ENCODE results near the gene MKNK2. TPM values are rescaled to one million over a fixed set of nuclear protein-coding genes. Genes with fewer than 3 reads are reported as not detected.

The MKNK2 gene
- total RNA-seq, 1 experiment from 2014 or later, result 240 TPM

DNA sequence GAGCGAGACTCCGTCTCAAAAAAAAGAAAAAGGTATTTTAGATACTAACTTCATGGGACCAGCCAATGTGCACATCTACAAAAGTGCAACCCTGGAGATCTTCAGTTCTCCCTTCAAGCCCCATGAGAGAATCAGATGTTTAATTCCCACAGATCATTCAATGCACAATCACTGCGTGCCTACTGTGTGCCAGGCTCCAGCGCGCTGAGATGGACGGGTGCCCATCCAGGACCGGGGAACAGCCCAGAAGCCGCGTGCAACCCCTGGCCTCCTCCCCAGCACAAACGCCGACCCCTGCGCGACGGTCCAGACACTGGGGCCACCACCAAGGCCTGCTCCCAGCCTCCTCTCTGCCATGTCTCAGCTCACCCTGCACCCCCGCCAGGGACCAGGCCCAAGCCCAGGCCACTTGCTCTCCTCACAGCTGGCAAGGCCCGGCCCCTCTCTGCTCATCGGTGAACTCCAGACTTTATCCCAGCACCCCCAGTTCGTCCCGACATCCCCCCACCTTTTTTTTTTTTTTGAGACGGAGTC lies 40.8 kb downstream of the MKNK2 start:
- Histone ChIP-seq H3K4me1 (ENCODE audit: control insufficient read depth, insufficient read depth, low read length) (no peaks in the 10 kb centered on the region), H3K4me3 (ENCODE audit: low read depth in 2 of 2, low read length in 2 of 2) (no peak overlapping the region), H3K36me3 (ENCODE audit: control insufficient read depth, insufficient read depth, low read length) (peaks cover 3% of the 10 kb centered on the region; the same call in 1 of the 2 replicates), H3K27me3 (ENCODE audit: control insufficient read depth, insufficient read depth, low read length) (no peaks in the 10 kb centered on the region), H3K27ac (ENCODE audit: low read length) (no peak overlapping the region), H3K9me3 (ENCODE audit: control insufficient read depth, insufficient read depth, low read depth, low read length) (no peaks in the 10 kb centered on the region)
- ChIA-PET POLR2A (no interaction called here), CTCF (interaction anchor here (0.8 kb wide), 1 partner anchor 81 kb away, joined by 12 read pairs; no protein-coding TSS in a partner anchor)
- TF ChIP-seq, protein P1, sequence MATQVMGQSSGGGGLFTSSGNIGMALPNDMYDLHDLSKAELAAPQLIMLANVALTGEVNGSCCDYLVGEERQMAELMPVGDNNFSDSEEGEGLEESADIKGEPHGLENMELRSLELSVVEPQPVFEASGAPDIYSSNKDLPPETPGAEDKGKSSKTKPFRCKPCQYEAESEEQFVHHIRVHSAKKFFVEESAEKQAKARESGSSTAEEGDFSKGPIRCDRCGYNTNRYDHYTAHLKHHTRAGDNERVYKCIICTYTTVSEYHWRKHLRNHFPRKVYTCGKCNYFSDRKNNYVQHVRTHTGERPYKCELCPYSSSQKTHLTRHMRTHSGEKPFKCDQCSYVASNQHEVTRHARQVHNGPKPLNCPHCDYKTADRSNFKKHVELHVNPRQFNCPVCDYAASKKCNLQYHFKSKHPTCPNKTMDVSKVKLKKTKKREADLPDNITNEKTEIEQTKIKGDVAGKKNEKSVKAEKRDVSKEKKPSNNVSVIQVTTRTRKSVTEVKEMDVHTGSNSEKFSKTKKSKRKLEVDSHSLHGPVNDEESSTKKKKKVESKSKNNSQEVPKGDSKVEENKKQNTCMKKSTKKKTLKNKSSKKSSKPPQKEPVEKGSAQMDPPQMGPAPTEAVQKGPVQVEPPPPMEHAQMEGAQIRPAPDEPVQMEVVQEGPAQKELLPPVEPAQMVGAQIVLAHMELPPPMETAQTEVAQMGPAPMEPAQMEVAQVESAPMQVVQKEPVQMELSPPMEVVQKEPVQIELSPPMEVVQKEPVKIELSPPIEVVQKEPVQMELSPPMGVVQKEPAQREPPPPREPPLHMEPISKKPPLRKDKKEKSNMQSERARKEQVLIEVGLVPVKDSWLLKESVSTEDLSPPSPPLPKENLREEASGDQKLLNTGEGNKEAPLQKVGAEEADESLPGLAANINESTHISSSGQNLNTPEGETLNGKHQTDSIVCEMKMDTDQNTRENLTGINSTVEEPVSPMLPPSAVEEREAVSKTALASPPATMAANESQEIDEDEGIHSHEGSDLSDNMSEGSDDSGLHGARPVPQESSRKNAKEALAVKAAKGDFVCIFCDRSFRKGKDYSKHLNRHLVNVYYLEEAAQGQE (IDR thresholded peaks at IDR 0.05; ENCODE audit: insufficient read depth in 1 of 2, low read depth in 2 of 2, low read length in 1 of 2), result no peak
- TF ChIP-seq TCF7L2 (IDR thresholded peaks at IDR 0.05; ENCODE audit: low read depth, low read length) (no peak), POLR2AphosphoS5 (IDR thresholded peaks at IDR 0.05; ENCODE audit: low read depth, low read length) (no peak), SIN3A (IDR thresholded peaks at IDR 0.05; ENCODE audit: borderline replicate concordance, insufficient read depth, low read depth, low read length) (no peak)
- TF ChIP-seq, protein P2, sequence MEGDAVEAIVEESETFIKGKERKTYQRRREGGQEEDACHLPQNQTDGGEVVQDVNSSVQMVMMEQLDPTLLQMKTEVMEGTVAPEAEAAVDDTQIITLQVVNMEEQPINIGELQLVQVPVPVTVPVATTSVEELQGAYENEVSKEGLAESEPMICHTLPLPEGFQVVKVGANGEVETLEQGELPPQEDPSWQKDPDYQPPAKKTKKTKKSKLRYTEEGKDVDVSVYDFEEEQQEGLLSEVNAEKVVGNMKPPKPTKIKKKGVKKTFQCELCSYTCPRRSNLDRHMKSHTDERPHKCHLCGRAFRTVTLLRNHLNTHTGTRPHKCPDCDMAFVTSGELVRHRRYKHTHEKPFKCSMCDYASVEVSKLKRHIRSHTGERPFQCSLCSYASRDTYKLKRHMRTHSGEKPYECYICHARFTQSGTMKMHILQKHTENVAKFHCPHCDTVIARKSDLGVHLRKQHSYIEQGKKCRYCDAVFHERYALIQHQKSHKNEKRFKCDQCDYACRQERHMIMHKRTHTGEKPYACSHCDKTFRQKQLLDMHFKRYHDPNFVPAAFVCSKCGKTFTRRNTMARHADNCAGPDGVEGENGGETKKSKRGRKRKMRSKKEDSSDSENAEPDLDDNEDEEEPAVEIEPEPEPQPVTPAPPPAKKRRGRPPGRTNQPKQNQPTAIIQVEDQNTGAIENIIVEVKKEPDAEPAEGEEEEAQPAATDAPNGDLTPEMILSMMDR (IDR thresholded peaks at IDR 0.05), result no peak
- ATAC-seq, result no peak
- in situ Hi-C loops (cut with HindIII; ENCODE audit: low pct_unique_long_range_greater_than_20kb, low sequenced_read_pairs) (no loop called here), intact Hi-C loops (cut with micrococcal nuclease; ENCODE audit: unreplicated experiment) (no loop called here)
- no peak for DNase-seq (ENCODE audit: low read depth, low spot score)
- BruUV-seq (replicated peaks), result no TSS peak

DNA sequence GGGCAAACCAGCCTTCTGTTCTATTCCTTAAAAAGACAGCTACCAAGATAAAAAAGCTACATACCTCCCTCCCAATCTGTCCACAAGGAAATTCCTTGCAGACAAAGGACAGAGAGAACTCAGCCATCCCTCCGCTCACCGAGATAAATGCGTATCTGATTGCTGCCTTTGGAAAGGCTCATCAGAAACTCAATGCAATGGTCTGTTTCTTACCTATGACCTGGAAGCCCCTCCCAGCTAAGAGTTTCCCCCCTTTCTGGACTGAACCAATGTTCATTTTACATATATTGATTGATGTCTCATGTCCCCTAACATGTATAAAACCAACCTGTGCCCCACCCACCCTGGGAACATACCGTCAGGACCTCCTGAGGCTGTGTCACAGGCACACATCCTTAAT lies 47.2 kb downstream of the MKNK2 start:
- intact Hi-C loops (cut with micrococcal nuclease; ENCODE audit: unreplicated experiment), result no loop called here
- DNase-seq (ENCODE audit: low read depth, low spot score) (no peak), ATAC-seq (no peak)
- Histone ChIP-seq H3K9me3 (ENCODE audit: control insufficient read depth, insufficient read depth, low read depth, low read length) (no peaks in the 10 kb centered on the region), H3K27ac (ENCODE audit: low read length) (no peak overlapping the region), H3K4me3 (ENCODE audit: low read depth in 2 of 2, low read length in 2 of 2) (no peak overlapping the region), H3K27me3 (ENCODE audit: control insufficient read depth, insufficient read depth, low read length) (no peaks in the 10 kb centered on the region), H3K4me1 (ENCODE audit: control insufficient read depth, insufficient read depth, low read length) (no peaks in the 10 kb centered on the region), H3K36me3 (ENCODE audit: control insufficient read depth, insufficient read depth, low read length) (no peaks in the 10 kb centered on the region)
- TF ChIP-seq, protein P2 (IDR thresholded peaks at IDR 0.05), result no peak
- no peak for TF ChIP-seq SIN3A (IDR thresholded peaks at IDR 0.05; ENCODE audit: borderline replicate concordance, insufficient read depth, low read depth, low read length)
- in situ Hi-C loops (cut with HindIII; ENCODE audit: low pct_unique_long_range_greater_than_20kb, low sequenced_read_pairs), result no loop called here
- ChIA-PET POLR2A (interaction anchor here (0.5 kb wide), 1 partner anchor 88 kb away, joined by 23 read pairs; no protein-coding TSS in a partner anchor), CTCF (interaction anchor here (0.7 kb wide), 1 partner anchor 73 kb away, joined by 4 read pairs; no protein-coding TSS in a partner anchor)
- no TSS peak for BruUV-seq (replicated peaks)

Measured in Panc1 (cell line).